ENCODE results near the gene UBXN11.

GRCh38 chr1:26239936-26240335 is 66.5 kb downstream of the UBXN11 start:
- TF ChIP-seq POLR2AphosphoS5 (IDR thresholded peaks at IDR 0.05), result no peak
- no peak for TF ChIP-seq CTCF (IDR thresholded peaks at IDR 0.05)
- TF ChIP-seq EP300 (IDR thresholded peaks at IDR 0.05; ENCODE audit: low read depth), result no peak
- no peak for TF ChIP-seq POLR2A (IDR thresholded peaks at IDR 0.05)
